M059J (cell line): Measurements from ENCODE around the gene ADISSP. TPM values are rescaled to one million over a fixed set of nuclear protein-coding genes. Genes with fewer than 3 reads are reported as not detected.

Experiments
- DNase-seq: peaks from one replicate; pipeline ENCODE4 v3.0.0-alpha.2; 2012; ENCODE audit warnings: low read depth
- total RNA-seq: library from RNA; depleted of rRNA; stranded (reverse); fragments of >200 nt; shearing (Covaris generic); gene quantifications from 2 replicates; pipeline ENCODE4 v1.2.3, GENCODE V29; 2014

Gene ADISSP
- total RNA-seq, 1 experiment from 2014 or later = 39.1 TPM

DNA sequence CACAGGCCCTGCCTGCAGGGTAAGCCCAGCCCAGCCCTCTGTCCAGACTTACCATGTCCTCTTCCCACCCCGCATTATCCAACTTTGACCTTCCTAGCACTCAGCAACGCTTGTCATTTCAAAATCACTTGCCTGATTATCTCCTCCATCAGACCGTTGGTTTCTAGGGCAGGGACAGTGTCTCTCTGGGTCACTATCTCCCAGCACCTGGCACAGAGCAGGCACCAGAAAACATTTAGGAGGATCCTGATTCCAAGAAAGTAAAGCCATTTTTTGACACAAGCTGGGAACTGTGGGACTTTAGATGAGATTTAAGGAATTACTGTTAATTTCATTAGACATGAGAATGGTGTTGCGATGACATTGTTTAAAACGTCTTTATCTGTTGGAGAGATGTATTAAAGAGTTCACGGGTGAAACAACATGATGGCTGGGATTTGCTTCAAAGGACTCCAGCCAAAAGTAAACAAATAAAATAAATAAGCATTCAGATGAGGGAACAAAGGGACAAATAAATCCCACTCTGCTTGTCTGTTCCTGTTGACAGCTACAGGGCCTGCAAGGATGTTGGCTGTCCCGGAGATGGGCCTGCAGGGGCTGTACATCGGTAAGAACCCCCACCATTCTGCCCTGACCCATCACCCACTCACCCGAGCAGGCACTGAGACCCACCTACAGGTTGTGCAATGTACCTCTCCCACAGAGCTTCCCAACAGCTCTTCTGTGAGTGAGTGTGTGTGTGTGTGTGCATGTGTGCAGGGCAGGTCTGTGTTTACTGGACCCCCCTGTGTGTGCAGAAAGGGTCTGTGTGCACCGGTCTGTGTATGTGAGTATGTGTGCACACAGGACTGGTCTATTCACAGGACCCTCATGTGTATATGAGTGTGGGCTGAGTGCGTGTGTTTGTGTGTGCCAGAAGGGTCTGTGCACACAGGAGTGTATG is 29.2 kb downstream of the ADISSP start:
- no peak for DNase-seq

DNA sequence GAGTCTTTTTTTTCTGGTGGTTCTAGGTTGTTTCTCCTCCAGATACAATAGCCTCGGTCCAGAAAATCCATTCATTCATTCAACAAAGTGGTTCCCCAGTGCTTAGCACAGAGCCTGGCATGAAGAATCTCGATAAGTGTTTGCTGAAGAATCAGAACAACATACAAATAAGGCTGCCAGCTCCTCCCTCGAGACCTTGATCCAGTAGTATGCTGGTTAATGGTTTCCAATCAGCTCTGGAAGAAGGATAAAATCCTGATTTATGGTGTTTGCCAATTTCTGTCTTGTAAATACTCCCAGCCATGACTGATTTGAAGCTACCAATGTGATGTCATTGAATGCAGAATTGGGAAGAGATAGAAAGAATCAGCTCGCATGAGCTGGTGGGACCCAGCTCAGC is 31.8 kb downstream of the ADISSP start:
- DNase-seq = no peak

DNA sequence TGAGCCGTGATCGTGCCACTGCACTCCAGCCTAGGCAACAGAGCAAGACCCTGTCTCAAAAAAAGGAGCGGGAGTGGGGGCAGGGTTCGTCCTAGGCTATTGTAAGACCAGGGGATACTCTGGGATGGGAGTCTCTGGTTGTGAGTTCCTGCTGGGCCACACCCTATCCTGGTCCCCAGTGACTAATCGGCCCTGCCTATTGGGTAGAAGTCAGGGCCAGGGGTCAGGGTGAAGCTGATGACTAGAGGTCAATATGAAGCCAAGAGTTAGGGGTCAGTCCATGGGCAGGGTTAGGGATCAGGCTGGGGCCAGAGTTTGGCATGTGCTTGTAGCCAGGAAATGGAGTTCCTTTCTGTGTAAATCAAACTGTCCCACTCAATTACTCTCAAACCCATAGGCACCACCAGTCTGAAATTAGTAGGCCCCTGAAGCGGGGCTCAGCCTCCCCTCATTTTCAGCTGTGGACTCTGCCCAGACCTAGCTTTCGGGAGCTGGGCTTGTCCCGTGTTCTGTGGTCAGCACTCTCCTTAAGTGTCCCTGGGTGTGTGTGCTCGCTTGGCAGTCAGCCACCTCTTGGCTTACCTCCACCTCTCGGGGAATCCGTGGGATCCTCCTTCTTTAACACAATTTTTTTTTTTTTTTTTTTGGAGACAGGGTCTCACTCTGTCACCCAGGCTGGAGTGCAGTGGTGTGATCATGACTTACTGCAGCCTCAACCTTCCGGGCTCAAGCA is 33.3 kb downstream of the ADISSP start:
- DNase-seq = no peak

DNA sequence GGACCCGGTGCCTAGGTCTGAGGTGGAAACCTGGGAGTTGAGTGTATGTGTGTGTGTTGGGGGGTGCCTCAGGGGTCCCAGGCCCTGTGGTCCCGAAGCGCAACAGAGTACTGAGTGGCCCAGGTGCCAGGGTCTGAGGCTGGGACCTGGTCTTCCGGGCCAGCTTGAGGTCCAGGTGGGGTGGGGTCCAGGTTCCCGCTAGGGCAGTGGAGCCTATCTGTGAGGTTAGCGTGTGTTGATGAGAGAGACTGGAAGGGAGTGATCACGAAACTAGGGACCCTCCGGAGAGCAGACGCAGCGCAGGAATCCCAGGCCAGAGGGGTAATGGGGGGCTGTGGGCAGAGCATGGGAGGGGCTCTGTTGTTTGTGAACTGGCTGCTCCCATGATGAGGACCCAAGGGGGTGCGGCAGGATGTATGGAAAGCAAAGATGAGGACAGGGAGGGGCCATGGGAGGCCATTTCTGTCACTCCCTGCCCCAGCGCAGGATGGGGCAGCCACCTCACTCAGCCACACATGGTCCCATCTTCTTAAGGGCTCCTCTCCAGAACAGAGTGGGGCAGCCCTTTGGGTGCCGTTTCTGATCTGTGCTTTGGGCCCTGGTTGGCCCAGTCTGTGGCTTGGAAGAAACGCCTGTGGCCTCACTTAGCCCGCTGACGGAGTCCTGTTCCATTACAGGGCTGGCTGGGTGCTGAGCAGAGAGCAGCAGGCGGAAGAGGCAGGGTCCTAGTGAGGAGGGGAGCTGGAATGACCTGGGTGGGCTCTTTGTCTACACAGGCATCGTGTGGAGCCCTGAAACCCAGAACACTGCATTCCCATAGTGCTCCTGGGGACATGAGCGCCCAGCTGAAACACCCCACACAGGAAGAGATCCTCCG is 34.2 kb downstream of the ADISSP start:
- DNase-seq = no peak

DNA sequence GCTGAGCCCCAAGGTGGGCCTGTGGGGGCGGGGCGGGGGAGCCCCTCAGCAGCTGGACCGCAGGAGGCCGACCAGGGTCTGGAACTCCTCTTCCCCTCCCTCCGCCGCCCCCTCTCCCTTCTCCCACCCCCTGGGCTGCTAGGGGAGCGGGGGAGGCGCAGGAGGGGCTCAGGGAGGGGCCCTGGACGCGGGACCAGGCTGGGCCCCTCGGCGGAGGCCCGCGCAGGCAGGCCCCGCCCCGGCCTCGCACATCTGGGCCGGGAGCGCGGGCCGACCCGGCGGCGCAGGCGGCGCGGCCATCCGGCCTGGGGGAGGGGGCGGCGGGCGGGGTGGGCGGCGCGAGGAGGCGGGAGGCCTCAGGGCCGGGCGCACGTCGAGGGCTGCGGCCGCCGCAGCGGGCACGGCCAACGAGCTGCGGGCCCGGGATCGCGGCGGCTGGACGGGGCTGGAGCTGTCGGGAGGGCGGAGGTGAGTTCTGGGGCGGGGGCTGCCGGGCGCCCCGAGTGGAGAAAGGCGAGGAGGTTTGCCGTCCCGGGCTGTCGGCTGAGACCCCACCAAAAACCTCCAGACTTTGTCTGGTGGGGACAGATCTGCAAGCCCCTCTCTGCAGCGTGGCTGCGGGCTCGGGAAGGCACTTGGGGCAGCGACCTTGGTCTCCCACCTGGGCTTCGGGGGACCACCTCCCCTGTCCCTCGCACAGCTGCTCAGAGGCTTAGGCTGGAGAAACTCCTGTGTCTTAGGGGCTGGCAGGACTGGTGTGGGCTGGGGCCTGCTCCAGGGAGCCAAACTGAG is 35.0 kb downstream of the ADISSP start, which contains the start of gene HSPA12B:
Gene HSPA12B, plus strand, starts transcription at position 359 of the 792 bp plus-strand sequence. CDS start 5,990 bp downstream, outside the sequence.
- no peak for DNase-seq

DNA sequence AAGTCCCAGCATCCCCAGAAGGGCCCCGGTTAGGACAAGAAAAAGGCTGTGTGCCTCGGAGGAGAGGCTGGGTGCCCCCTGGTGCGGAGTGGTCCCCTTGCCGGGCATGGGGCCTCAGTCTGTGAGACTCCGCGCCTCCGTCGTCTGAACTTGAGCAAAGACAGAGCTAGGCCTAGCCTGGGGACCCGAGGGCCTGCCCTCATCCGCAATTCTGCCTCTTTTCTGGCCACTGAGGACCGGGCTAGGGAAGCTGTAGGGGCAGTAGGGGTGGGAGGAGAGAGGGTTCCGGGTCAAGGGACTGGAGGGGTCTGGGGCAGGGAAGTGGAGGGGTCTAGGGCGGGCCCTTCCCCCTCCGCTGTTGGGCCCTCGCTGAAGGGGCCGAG is 35.6 kb downstream of the ADISSP start:
- DNase-seq = no peak

DNA sequence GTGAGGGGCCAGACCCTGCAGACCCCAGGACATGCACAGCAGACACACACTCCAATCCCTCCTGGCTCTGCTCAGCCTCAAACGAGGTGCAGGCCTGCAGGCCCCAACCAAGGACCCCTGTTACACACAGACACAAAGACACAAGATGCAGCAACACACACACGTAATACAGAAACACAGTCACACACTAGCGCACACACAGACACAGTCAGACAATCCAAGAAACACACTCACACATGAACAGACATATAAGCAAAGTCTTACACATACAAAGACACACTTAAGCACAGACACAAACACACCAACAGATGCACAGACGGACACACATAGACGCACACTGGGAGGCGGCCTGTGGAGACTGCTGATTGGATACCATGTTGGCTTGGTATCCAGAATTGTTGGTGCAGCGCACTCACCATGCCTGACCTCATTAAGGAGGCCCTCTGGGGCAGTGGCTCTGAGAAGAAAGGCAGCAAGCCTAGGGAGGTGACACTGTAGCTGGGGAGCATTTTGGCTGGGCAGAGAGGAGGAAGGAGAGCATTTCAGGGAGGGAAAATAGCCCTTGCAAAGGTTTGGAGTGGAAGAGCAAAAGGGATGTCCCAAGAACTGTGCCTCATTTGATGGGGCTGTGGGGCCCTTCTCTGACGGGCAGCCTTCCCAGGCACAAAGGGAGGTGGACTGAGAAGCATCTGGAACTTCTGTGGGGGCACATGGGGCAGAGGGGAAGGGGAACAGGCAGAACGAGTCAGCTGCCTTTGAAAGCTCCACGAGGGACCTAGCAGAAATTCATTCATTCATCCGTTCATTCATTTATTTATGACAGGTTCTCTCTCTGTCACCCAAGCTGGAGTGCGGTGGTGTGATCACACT is 36.5 kb downstream of the ADISSP start:
- no peak for DNase-seq

DNA sequence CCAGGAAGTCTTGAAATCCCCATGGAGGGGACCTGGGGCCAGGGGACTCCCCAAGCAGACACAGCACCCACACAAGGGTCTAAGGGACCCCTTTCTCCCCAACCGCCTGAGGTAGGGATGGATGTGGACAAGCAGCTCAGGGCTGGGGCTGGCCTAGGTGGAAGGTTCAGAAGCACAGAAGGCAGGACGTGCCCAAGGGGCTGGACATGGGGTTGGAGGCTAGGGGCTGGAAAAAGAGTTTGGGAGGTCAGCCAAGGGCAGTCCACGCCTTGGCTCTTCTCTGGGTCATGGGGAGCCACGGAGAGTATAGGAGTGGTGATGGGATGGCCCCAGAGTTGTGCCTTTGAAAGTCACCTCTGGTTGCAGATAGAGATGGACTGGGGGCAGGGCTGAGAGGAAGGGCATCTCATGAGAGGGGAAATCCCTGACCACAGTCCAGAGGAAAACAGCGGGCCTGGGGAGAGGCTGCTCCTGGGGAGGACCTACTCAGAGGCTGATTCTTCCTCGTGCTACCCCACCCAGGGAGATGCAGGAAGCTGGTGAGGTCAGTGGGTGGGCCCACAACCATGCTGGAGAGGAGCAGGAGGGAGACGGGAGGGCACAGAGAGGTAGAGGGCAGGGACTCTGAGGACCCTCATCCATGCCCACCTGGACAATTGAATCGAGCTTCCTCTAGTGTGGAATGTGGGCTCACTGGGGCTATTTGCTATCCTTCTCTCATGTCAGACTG is 37.6 kb downstream of the ADISSP start:
- DNase-seq = no peak

DNA sequence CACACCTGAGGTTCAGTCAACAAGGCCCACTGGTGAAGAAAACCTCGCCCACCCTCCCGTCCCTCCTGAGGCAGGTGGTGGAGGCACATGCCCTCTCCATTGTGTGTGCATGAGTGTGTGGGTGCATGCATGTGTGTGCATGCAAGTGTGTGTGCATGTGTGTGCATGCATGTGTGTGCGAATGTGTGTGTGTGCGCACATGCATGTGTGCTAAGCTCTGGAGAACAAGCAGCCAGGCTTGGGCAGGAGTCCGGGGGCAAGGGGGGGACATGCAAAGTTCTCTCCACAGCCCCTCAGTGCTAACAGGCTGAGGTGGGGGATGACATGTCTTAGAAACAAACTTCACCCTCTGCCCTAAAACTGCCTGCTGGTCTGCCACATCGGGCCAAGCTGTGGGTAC is 38.2 kb downstream of the ADISSP start:
- DNase-seq = no peak

DNA sequence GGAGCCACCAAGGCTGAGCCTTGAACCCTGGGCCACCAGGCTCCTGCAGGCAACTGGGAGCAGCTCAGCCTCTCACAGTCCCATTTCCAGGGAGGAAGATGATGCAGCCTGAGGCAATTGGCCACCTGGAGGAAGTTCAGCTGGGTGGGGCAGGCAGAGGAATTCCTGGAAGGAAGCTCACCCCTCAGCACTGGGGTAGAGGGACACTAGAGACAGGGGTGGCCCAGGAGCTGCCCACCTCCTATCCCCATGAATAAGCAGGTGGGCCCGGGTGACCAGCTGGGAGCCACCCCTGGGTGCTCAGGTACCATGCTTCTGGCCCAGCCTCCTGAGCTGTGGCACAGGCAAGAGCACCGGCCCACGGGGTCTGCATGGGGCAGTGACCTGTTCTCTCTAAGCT is 38.7 kb downstream of the ADISSP start:
- DNase-seq = no peak

DNA sequence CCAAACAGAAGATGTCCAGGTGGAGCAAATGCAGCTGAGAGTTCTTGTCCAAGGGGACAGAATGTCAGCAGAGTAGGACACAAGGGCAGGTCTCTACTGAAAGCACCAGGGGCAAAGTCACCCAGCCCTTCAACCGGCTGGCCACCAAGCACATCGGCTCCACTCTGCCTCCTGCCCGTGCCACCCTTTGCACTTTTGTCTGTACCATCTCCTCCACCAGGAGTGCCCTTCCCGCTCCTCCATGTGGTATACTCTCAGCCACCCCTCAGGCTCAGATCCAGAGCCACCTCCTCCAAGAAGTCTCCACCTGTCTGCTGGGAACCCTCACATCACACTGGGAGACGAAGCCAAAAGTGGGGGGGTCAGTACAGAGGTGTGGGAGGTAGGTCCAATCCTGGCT is 39.2 kb downstream of the ADISSP start:
- DNase-seq = no peak

DNA sequence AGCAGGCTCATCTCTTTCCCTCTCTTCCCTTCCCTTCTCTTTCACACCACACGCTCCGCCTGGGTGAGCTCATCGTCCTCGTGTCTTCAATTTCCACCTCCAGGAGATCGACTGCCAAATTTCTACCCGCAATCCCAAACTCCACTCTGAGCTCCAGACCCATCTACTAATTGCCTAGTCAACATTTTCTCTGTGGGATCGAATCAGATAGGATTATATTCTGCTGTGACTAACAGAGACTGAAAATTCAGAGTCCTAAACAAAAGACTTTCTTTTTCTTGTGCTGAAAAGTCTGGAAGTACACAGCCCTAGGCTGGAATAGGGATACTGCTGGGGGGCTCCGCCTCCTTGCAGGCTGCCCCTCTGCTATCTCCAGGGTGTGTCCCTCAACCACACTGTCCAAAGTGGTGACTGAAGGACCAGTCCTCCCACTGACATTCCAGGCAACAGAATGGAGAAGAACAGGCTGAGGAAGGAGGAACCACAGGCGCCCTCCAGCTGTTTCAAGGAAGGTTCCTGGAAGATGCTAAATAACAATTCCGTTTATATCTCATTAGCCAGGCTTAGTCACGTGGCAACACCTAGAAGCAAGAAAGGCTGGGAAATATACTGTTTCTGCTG is 40.0 kb downstream of the ADISSP start:
- DNase-seq = peak; percentile 54

DNA sequence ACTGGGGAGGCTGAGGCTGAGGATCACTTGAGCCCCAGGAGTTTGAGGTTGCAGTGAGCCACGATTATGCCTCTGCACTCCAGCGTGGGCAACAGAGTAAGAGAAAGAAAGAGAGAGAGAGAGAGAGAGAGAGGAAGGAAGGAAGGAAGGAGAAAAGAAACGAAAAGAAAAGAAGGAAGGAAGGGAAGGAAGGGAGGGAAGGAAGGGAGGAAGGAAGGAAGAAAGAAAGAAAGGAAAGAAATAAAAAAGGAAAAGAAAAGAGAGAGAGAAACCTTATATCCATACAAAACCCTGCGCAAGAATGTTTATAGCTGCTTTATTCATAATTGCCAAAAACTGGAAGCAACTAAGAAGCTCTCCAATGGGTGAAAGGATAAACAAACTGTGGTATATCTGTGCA is 43.2 kb downstream of the ADISSP start:
- no peak for DNase-seq

DNA sequence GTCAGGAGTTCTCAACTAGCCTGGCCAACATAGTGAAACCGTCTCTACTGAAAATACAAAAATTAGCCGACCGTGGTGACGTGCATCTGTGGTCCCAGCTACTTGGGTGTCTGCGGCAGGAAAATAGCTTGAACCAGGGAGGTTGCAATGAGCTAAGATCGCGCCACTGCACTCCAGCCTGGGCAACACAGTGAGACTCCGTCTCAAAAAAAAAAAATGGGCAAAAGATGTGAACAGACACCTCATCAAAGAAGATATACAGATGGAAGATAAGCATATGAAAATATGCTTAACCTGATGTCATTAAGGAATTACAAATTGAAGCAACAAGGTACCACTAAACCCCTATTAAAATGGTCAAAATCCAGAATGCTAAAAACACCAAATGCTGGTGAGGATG is 44.3 kb downstream of the ADISSP start:
- no peak for DNase-seq

DNA sequence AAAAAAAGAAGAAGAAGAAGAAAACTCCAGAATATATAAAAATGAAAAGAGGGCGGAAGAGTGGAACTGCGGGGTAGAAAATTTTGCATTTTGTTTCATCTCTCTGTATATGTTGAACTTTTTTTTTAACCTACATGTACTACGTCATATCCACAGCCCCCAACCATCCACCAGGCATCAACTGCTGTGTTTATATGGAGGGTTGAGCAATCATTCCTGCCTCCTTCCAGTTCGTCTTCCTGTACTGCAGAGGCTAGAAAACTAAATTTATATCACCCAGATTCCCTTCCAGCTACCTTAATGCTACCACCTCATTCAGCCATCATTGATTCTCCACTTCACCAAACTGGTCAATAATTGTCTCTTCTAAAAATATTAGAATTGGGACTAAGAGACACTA is 45.6 kb downstream of the ADISSP start:
- no peak for DNase-seq

DNA sequence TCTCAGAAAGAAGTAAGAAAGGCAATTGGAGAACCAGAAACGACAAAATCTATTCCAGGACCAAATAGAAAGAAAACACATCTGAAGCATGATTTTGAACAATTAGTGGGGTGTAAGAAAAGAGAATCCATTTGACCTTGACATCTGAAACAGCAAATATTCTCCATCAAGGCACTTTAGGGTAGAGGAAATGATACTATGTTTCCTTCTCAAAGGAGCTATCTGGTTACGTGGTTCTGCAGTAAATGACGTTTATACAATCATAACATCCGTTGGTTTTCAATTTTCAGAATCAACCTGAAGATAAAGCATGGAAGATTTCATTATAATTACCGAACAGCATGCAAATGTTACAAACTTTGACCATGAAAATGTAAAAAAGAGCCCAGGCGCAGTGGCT is 46.9 kb downstream of the ADISSP start:
- no peak for DNase-seq

DNA sequence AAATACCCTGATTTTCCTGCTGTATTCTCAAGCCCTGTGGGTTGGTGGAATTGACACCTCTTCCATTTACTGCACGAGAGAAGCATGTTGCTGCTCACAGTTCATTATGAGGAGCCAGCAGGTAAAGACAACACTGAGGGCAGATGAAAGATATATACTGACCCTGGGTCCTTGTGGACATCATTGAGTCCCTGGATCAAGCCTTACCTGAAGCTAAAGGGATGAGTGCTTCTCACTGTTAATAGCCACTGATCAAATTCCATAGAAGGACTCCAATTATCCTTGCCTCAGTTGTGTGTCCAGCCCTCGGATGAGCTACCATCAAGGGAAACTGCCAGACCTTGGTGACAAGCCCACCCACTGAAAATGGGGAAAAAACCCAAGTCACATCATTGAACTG is 47.5 kb downstream of the ADISSP start:
- DNase-seq = no peak

DNA sequence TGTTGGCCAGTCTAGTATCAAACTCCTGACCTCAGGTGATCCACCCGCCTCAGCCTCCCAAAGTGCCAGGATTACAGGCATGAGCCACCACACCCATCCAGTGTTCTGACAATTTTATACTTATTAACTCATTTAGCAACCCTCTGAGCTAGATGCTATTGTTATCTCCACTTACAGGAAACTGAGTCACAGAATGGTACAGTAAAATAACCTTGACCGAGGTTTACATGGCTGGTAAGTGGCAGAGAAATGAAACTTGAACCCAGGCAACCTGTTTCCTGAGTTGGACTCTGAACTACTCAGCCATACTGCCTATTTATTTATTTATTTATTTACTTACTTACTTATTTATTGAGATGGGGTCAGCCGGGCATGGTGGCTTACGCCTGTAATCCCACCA is 48.5 kb downstream of the ADISSP start:
- DNase-seq = no peak
